NCI-H2196 (cell line): ENCODE measurements around the gene SIX5.

Source experiments
- DNase-seq: peaks from one replicate; lab custom pipeline; 2025; ENCODE audit not compliant: unreplicated experiment; lab: John Stamatoyannopoulos, UW

Gene SIX5

GRCh38 chr19:45716359-45717130, 52.5 kb downstream of the SIX5 start:
- no peak for DNase-seq

GRCh38 chr19:45715139-45715538, 53.9 kb downstream of the SIX5 start:
- no peak for DNase-seq
